Endodermal cell (in vitro differentiated cells): ENCODE measurements around the gene GNL1. TPM values are rescaled to one million over a fixed set of nuclear protein-coding genes. Genes with fewer than 3 reads are reported as not detected.

ENCODE experiments used
- DNase-seq: peaks from one replicate; pipeline ENCODE4 v3.0.0-alpha.2; 2017
- H3K27ac ChIP-seq: 2 replicates; pipeline ENCODE4 v1.5.1; 2013; ENCODE audit warnings: mild to moderate bottlenecking, low read depth, low read length, moderate library complexity
- H3K27me3 ChIP-seq: 2 replicates; pipeline ENCODE4 v1.6.1; 2013; ENCODE audit warnings: mild to moderate bottlenecking, low read length, moderate library complexity; ENCODE audit not compliant: insufficient read depth, control insufficient read depth, poor library complexity, severe bottlenecking
- H3K36me3 ChIP-seq: 2 replicates; pipeline ENCODE4 v1.7.0; 2013; ENCODE audit warnings: mild to moderate bottlenecking, low read length, moderate library complexity; ENCODE audit not compliant: control insufficient read depth, insufficient read depth
- H3K4me1 ChIP-seq: one replicate; pipeline ENCODE4 v1.7.0; 2013; ENCODE audit warnings: low read length; ENCODE audit not compliant: control insufficient read depth, insufficient read depth
- H3K4me3 ChIP-seq: 2 replicates; pipeline ENCODE4 v1.5.1; 2013; ENCODE audit warnings: mild to moderate bottlenecking, low read length, moderate library complexity
- H3K9ac ChIP-seq: 2 replicates; pipeline ENCODE4 v1.6.1; 2013; ENCODE audit warnings: mild to moderate bottlenecking, low read length, moderate library complexity; ENCODE audit not compliant: poor library complexity, severe bottlenecking; ENCODE audit errors: extremely low read depth
- H3K9me3 ChIP-seq: 2 replicates; pipeline ENCODE4 v1.6.1; 2013; ENCODE audit warnings: mild to moderate bottlenecking, low read length, moderate library complexity; ENCODE audit not compliant: control insufficient read depth
- H3K27ac Mint-ChIP-seq: 2 replicates; pipeline ENCODE4 v1.8.0; 2020; ENCODE audit warnings: mixed read lengths
- H3K27me3 Mint-ChIP-seq: 2 replicates; pipeline ENCODE4 v1.8.0; 2021; ENCODE audit warnings: mild to moderate bottlenecking, mixed read lengths; ENCODE audit not compliant: insufficient read depth
- H3K36me3 Mint-ChIP-seq: 2 replicates; pipeline ENCODE4 v1.8.0; 2020; ENCODE audit warnings: low read depth, mixed read lengths
- H3K4me1 Mint-ChIP-seq: 2 replicates; pipeline ENCODE4 v1.8.0; 2020; ENCODE audit warnings: mixed read lengths
- H3K4me3 Mint-ChIP-seq: 2 replicates; pipeline ENCODE4 v1.8.0; 2020; ENCODE audit warnings: mild to moderate bottlenecking, moderate library complexity, mixed read lengths
- H3K9me3 Mint-ChIP-seq: 2 replicates; pipeline ENCODE4 v1.8.0; 2020; ENCODE audit warnings: mild to moderate bottlenecking, mixed read lengths
- CTCF ChIP-seq: fragments of 200-600 bp; sonication (generic); conservative IDR thresholded peaks from 2 replicates; pipeline ENCODE4 v1.5.0; 2021; ENCODE audit warnings: antibody characterized with exemption, mild to moderate bottlenecking
- WGBS, 2 experiments: methylation state at CpG; one replicate each; pipeline versions ENCODE4 v1.1.5 to v1.1.7; 2013; ENCODE audit warnings: missing lambda C conversion rate in 2 of 2, mixed read lengths in 1 of 2; ENCODE audit not compliant: insufficient coverage in 1 of 2, insufficient read length in 1 of 2; 5-methylcytosine and 5-hydroxymethylcytosine counted together
- total RNA-seq, 2 donors: library from RNA; stranded (reverse); fragmentation: NEBNext Ultra II Directional in 1 of 2; extraction: Animal tissue kit (Norgen Biotek cat#: 25700) in 1 of 2; gene quantifications; 2 replicates in 1 of 2; 3 replicates in 1 of 2; pipeline ENCODE4 v1.2.1, GENCODE V29; 2021

Gene GNL1
- total RNA-seq, 2 donors from 2014 or later, result 82.1 to 93.5 TPM

GRCh38 chr6:30562470-30563425, 6.5 kb upstream of the GNL1 start:
- WGBS, 2 experiments, result 95% methylated on average over 13 to 14 of the region's 14 CpGs
- no peak overlapping the region for H3K4me3 Mint-ChIP-seq
- H3K27me3 Mint-ChIP-seq, result no peaks in the 10 kb centered on the region
- H3K27ac ChIP-seq, result no peak overlapping the region
- H3K36me3 ChIP-seq, result peaks cover 34% of the 10 kb centered on the region
- H3K9me3 Mint-ChIP-seq, result no peaks in the 10 kb centered on the region
- TF ChIP-seq CTCF, result no peak
- no peak overlapping the region for H3K4me3 ChIP-seq
- peak overlapping the region; percentile 32 for H3K27ac Mint-ChIP-seq
- no peak overlapping the region for H3K9ac ChIP-seq
- no peaks in the 10 kb centered on the region for H3K9me3 ChIP-seq
- H3K4me1 Mint-ChIP-seq, result peaks cover 3% of the 10 kb centered on the region
- peaks cover 42% of the 10 kb centered on the region for H3K36me3 Mint-ChIP-seq
- no peaks in the 10 kb centered on the region for H3K27me3 ChIP-seq
- no peak for DNase-seq
- no peaks in the 10 kb centered on the region for H3K4me1 ChIP-seq

- Mint-ChIP-seq H3K4me1 (peaks cover 9% of the 10 kb centered on the region), H3K4me3 (no peak overlapping the region), H3K36me3 (peaks cover 44% of the 10 kb centered on the region), H3K27me3 (no peaks in the 10 kb centered on the region), H3K27ac (no peak overlapping the region), H3K9me3 (no peaks in the 10 kb centered on the region)
- Histone ChIP-seq H3K9ac (no peak overlapping the region), H3K36me3 (peaks cover 34% of the 10 kb centered on the region), H3K4me3 (no peak overlapping the region), H3K27ac (no peak overlapping the region), H3K4me1 (no peaks in the 10 kb centered on the region), H3K9me3 (no peaks in the 10 kb centered on the region), H3K27me3 (no peaks in the 10 kb centered on the region)
- 75% methylated on average over 2 of the region's 3 CpGs; no CpG with 5 or more reads in 1 of the 2 experiments for WGBS, 2 experiments
- DNase-seq, result no peak
- no peak for TF ChIP-seq CTCF
Measured at GRCh38 chr6:30560930-30561329, 4.6 kb upstream of the GNL1 start.

- Histone ChIP-seq H3K4me3 (peak overlapping the region; percentile 89), H3K9me3 (no peaks in the 10 kb centered on the region), H3K27ac (peak overlapping the region; percentile 97), H3K4me1 (no peaks in the 10 kb centered on the region), H3K9ac (peak overlapping the region; percentile 73), H3K36me3 (peaks cover 43% of the 10 kb centered on the region), H3K27me3 (no peaks in the 10 kb centered on the region)
- Mint-ChIP-seq H3K4me3 (peak overlapping the region; percentile 89), H3K9me3 (no peaks in the 10 kb centered on the region), H3K27ac (peak overlapping the region; percentile 98), H3K36me3 (peaks cover 44% of the 10 kb centered on the region), H3K4me1 (peaks cover 18% of the 10 kb centered on the region), H3K27me3 (no peaks in the 10 kb centered on the region)
- WGBS, 2 experiments, result 4 to 7% methylated on average over 6 of the region's 6 CpGs
- no peak for DNase-seq
- no peak for TF ChIP-seq CTCF
Measured at GRCh38 chr6:30557683-30557981, 1.3 kb upstream of the GNL1 start.
